ENCODE data around the gene ADRM1. TPM values are rescaled to one million over a fixed set of nuclear protein-coding genes. Genes with fewer than 3 reads are reported as not detected.

The ADRM1 gene
- total RNA-seq, 1 donor from 2014 or later, result 73.4 TPM

- TF ChIP-seq, protein P1, sequence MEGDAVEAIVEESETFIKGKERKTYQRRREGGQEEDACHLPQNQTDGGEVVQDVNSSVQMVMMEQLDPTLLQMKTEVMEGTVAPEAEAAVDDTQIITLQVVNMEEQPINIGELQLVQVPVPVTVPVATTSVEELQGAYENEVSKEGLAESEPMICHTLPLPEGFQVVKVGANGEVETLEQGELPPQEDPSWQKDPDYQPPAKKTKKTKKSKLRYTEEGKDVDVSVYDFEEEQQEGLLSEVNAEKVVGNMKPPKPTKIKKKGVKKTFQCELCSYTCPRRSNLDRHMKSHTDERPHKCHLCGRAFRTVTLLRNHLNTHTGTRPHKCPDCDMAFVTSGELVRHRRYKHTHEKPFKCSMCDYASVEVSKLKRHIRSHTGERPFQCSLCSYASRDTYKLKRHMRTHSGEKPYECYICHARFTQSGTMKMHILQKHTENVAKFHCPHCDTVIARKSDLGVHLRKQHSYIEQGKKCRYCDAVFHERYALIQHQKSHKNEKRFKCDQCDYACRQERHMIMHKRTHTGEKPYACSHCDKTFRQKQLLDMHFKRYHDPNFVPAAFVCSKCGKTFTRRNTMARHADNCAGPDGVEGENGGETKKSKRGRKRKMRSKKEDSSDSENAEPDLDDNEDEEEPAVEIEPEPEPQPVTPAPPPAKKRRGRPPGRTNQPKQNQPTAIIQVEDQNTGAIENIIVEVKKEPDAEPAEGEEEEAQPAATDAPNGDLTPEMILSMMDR (IDR thresholded peaks at IDR 0.05), result no peak
- peaks cover 22% of the 10 kb centered on the region for H3K4me1 ChIP-seq
- intact Hi-C loops (cut with DNase I), result no loop called here
- no peak overlapping the region for H3K27ac ChIP-seq
- ATAC-seq (no peak), DNase-seq (no peak)
- H3K36me3 ChIP-seq, result peaks cover 67% of the 10 kb centered on the region
- H3K4me3 ChIP-seq, result no peak overlapping the region
- H3K9me3 ChIP-seq, result no peaks in the 10 kb centered on the region
- no peaks in the 10 kb centered on the region for H3K27me3 ChIP-seq
Observed at GRCh38 chr20:62306414-62307187, 3.8 kb downstream of the ADRM1 start.

- no peaks in the 10 kb centered on the region for H3K27me3 ChIP-seq
- H3K4me1 ChIP-seq, result peaks cover 22% of the 10 kb centered on the region
- ATAC-seq (no peak), DNase-seq (no peak)
- H3K4me3 ChIP-seq, result no peak overlapping the region
- intact Hi-C loops (cut with DNase I), result no loop called here
- TF ChIP-seq, protein P1 (IDR thresholded peaks at IDR 0.05), result no peak
- no peaks in the 10 kb centered on the region for H3K9me3 ChIP-seq
- H3K27ac ChIP-seq, result no peak overlapping the region
- H3K36me3 ChIP-seq, result peaks cover 74% of the 10 kb centered on the region
Observed at GRCh38 chr20:62307226-62308101, 4.7 kb downstream of the ADRM1 start.

DNA sequence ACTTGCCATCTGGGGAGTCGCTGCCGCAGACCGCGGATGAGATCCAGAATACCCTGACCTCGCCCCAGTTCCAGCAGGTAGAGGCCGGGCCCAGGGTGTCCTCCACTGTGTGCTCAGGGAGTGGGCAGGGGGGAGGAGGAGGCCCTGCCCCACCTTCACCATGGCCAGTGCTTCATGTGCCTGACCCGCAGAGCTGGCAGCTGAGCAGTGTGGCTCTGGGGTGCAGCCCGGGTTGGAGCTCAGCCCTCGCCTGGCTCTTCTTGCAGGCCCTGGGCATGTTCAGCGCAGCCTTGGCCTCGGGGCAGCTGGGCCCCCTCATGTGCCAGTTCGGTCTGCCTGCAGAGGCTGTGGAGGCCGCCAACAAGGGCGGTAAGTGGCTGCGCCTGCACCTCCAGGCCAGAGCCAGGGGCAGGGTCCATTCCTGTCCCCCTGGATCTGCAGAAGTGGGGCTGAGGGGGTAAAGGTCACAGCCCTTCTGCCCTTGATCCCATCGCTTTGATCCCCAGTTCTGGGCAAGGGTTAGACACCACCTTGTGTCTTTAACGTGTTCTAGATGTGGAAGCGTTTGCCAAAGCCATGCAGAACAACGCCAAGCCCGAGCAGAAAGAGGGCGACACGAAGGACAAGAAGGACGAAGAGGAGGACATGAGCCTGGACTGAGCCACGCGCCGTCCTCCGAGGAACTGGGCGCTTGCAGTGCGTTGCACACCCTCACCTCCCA lies 5.5 kb downstream of the ADRM1 start:
- H3K27me3 ChIP-seq, result no peaks in the 10 kb centered on the region
- no peak overlapping the region for H3K27ac ChIP-seq
- no peak for ATAC-seq
- intact Hi-C loops (cut with DNase I), result no loop called here
- no peak for DNase-seq
- no peaks in the 10 kb centered on the region for H3K9me3 ChIP-seq
- peaks cover 81% of the 10 kb centered on the region for H3K36me3 ChIP-seq
- H3K4me1 ChIP-seq, result peaks cover 22% of the 10 kb centered on the region
- no peak overlapping the region for H3K4me3 ChIP-seq
- TF ChIP-seq, protein P1 (IDR thresholded peaks at IDR 0.05), result no peak

DNA sequence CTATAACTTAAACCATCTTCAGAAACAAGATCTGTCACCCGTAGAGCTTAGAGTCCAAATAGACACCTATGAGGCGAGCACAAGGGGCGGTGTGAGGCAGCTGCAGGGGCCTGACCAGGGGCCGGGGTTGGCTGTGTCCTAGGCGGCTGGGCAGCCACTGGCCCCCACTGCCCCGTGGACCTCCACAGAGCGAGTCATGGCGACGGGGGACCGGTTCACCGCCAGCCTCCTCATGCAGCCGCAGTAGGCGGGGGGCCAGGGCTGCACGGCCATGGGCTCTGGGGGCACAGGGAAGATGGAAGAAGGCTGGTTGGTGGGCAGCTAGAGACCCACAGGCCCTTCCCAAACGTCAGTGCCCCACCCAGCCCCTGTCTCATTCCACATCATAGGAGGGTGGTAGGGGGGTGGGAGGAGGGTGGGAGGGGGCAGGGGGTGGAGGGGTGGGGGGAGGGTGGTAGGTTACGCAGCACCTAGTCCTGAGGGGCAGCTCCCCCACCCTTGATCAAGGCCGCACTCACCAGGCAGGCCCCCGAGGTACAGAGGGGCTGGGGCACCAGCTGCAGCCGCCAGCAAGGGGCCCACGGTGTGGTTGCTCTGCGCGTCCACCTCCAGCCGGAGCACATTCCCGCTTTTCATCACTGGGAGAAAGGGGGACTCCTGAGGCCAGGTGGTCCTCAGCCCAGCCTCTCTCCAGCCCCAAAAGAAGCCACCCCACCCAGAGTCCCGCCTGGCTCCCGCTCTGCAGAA lies 6.6 kb downstream of the ADRM1 start:
- H3K27ac ChIP-seq, result no peak overlapping the region
- peaks cover 13% of the 10 kb centered on the region for H3K4me1 ChIP-seq
- DNase-seq (no peak), ATAC-seq (no peak)
- TF ChIP-seq, protein P1 (IDR thresholded peaks at IDR 0.05), result no peak
- no peaks in the 10 kb centered on the region for H3K9me3 ChIP-seq
- H3K36me3 ChIP-seq, result peaks cover 86% of the 10 kb centered on the region
- no peak overlapping the region for H3K4me3 ChIP-seq
- intact Hi-C loops (cut with DNase I), result no loop called here
- no peaks in the 10 kb centered on the region for H3K27me3 ChIP-seq

Data from upper lobe of right lung (tissue), 1 donor.